Calu3 (cell line): ENCODE results near the gene UBN2. TPM values are rescaled to one million over a fixed set of nuclear protein-coding genes. Genes with fewer than 3 reads are reported as not detected.

Experiments
- BruUV-seq: library from RNA; stranded (reverse); fragments of 400-500 nt; replicated peaks from 2 replicates; lab custom pipeline; 2021; lab: Mats Ljungman, UMichigan
- CTCF ChIA-PET: fragments of 300-600 bp; sonication (Branson Sonifier 250); formaldehyde crosslinking; loops from one replicate; lab custom pipeline; 2022; ENCODE audit warnings: antibody characterized with exemption; lab: Charles Lee
- DNase-seq: peaks from one replicate; pipeline ENCODE4 v3.0.0; 2022
- H3K27ac Mint-ChIP-seq: one replicate; pipeline ENCODE4 v1.8.0; 2022; ENCODE audit warnings: mixed read lengths; ENCODE audit not compliant: unreplicated experiment
- H3K27me3 Mint-ChIP-seq: one replicate; pipeline ENCODE4 v1.8.0; 2022; ENCODE audit warnings: mixed read lengths; ENCODE audit not compliant: unreplicated experiment
- H3K36me3 Mint-ChIP-seq: one replicate; pipeline ENCODE4 v1.8.0; 2022; ENCODE audit warnings: mild to moderate bottlenecking, moderate library complexity, mixed read lengths; ENCODE audit not compliant: insufficient read depth, unreplicated experiment
- H3K4me1 Mint-ChIP-seq: one replicate; pipeline ENCODE4 v1.8.0; 2022; ENCODE audit warnings: mild to moderate bottlenecking, low read depth, mixed read lengths; ENCODE audit not compliant: unreplicated experiment
- H3K4me3 Mint-ChIP-seq: one replicate; pipeline ENCODE4 v1.8.0; 2022; ENCODE audit warnings: mild to moderate bottlenecking, low read depth, moderate library complexity, mixed read lengths; ENCODE audit not compliant: unreplicated experiment
- H3K9me3 Mint-ChIP-seq: one replicate; pipeline ENCODE4 v1.8.0; 2022; ENCODE audit warnings: low read depth, mixed read lengths; ENCODE audit not compliant: unreplicated experiment
- intact Hi-C: fragments of 100-400 bp; cut with micrococcal nuclease; formaldehyde crosslinking; loops from one replicate; pipeline ENCODE4 v1.10.0; 2022; ENCODE audit not compliant: unreplicated experiment
- total RNA-seq: library from RNA; stranded (reverse); gene quantifications from 2 replicates; pipeline ENCODE4 v1.2.3, GENCODE V29; 2022
- TF ChIP-seq, protein P1 (sequence below): fragments of 200-600 bp; IDR thresholded peaks from one replicate; pipeline ENCODE4 v1.8.0; 2022; ENCODE audit warnings: antibody characterized with exemption; ENCODE audit not compliant: unreplicated experiment

UBN2 gene
- total RNA-seq, 1 experiment from 2014 or later, result 19.2 TPM

DNA sequence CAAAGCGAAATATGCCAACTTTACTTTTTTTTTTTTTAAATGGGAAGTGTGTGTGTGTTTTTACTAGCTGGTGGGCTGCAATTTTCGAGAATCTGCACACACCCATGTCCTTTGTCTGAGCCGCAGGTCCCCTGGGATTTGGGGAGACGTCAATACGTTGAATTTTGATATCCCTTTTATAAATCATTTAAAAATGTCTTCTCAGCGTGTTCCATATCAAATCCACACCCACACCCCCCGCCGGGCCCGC, 109.7 kb downstream of the UBN2 start:
- Mint-ChIP-seq H3K27me3 (peaks cover 13% of the 10 kb centered on the region), H3K36me3 (peaks cover 31% of the 10 kb centered on the region), H3K27ac (peak overlapping the region; percentile 100), H3K4me1 (peaks cover 25% of the 10 kb centered on the region), H3K9me3 (peaks cover 4% of the 10 kb centered on the region), H3K4me3 (peak overlapping the region; percentile 94)
- TF ChIP-seq, protein P1, sequence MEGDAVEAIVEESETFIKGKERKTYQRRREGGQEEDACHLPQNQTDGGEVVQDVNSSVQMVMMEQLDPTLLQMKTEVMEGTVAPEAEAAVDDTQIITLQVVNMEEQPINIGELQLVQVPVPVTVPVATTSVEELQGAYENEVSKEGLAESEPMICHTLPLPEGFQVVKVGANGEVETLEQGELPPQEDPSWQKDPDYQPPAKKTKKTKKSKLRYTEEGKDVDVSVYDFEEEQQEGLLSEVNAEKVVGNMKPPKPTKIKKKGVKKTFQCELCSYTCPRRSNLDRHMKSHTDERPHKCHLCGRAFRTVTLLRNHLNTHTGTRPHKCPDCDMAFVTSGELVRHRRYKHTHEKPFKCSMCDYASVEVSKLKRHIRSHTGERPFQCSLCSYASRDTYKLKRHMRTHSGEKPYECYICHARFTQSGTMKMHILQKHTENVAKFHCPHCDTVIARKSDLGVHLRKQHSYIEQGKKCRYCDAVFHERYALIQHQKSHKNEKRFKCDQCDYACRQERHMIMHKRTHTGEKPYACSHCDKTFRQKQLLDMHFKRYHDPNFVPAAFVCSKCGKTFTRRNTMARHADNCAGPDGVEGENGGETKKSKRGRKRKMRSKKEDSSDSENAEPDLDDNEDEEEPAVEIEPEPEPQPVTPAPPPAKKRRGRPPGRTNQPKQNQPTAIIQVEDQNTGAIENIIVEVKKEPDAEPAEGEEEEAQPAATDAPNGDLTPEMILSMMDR, result no peak
- intact Hi-C loops, result loop anchor here (1.0 kb wide), 1 partner anchor 19 kb away; the partner anchor contains the start of gene LUC7L2
- BruUV-seq, result no TSS peak
- no peak for DNase-seq
- CTCF ChIA-PET, result no interaction called here

DNA sequence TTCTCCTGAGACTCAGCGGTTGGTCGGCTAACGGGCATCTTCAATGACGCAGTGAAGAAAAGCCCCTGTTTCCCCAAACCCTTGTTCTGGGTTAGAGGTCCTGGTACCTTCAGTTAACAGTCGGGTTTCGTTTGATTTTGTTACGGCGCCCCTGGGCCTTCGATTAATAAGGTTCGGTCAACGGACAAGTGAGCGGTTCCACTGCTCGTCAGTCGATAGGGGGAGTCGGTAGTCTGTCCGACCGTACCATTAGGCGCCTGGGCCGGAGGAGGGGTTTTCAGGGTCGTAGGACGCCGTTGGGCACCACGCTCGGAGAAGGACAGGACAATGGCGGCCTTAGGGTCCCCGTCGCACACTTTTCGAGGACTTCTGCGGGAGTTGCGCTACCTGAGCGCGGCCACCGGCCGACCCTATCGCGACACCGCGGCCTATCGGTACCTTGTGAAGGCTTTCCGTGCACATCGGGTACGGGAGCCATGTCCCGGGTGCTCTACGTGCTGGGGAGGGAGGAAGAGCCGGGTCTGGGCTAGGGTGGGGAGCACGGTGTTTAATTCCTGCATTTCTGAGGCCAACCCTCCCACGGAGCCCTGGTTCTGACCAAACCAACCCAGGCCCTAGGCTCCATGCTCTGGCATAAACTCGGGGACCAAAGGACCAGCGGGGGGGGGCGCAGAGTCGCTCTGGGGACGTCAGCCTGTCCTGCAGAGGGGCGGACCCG, 110.2 kb downstream of the UBN2 start, which contains the start of gene FMC1:
FMC1 (plus strand) TSS at position 280 of the 718 bp plus-strand sequence; CDS start at position 328, 48 bp downstream.
- H3K27me3 Mint-ChIP-seq, result peaks cover 13% of the 10 kb centered on the region
- TF ChIP-seq, protein P1, result peak; percentile 34
- intact Hi-C loops, result loop anchor here (1.0 kb wide), 1 partner anchor 18 kb away; the partner anchor contains the start of gene LUC7L2
- peak; percentile 90 for DNase-seq
- CTCF ChIA-PET, result no interaction called here
- peaks cover 4% of the 10 kb centered on the region for H3K9me3 Mint-ChIP-seq
- TSS peak; percentile 87 for BruUV-seq
- H3K36me3 Mint-ChIP-seq, result peaks cover 36% of the 10 kb centered on the region
- peak within 1 kb of the TSS; percentile 100 for H3K27ac Mint-ChIP-seq
- peaks cover 25% of the 10 kb centered on the region for H3K4me1 Mint-ChIP-seq
- H3K4me3 Mint-ChIP-seq, result peak within 1 kb of the TSS; percentile 94

DNA sequence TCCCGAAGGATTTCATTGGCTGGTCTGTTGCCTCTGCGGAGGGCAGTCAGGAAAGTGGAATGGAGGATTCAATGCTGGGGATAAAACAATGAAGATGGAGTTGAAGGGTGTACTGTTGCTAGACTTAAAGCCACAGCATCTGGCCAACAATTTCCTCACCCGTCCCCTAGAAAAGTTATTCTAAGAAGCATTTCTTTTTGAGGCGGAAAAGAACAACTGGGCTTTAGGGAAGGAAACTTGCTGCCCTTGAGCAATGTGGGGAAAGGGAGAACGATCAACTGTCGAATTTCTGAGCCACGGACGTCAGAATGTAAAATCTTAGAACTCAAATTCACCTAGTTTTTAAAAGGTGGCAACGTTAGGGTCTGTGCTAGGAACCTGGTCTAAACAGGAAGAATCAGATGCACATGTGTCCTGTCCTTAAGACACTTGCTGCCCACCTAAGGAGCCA, 110.8 kb downstream of the UBN2 start:
- Mint-ChIP-seq H3K27ac (peak overlapping the region; percentile 100), H3K36me3 (peaks cover 41% of the 10 kb centered on the region), H3K9me3 (peaks cover 4% of the 10 kb centered on the region), H3K4me1 (peaks cover 25% of the 10 kb centered on the region), H3K27me3 (peaks cover 13% of the 10 kb centered on the region), H3K4me3 (peak overlapping the region; percentile 94)
- TF ChIP-seq, protein P1, result no peak
- DNase-seq, result no peak
- BruUV-seq, result TSS peak; percentile 61
- intact Hi-C loops, result loop anchor here (1.0 kb wide), 1 partner anchor 18 kb away; the partner anchor contains the start of gene LUC7L2
- CTCF ChIA-PET, result no interaction called here

DNA sequence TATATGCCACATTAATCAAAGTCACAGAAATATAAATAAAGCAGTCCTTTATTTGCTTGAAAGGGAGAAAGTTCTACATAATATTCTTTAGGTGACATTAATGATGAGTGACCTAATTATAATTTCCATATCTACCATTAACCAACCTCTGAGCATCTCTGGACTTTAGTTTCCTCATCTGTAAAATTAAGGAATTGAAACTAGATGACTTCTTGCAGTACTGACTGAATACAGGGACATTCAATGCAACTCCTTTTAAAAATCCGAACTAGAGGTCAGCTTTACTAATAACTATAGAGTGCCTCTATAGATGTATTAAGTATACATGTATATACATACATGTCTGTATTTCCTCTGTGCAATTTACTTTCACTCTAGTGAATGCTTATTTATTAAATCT, 114.0 kb downstream of the UBN2 start:
- Mint-ChIP-seq H3K27ac (no peak overlapping the region), H3K4me3 (no peak overlapping the region), H3K4me1 (peaks cover 16% of the 10 kb centered on the region), H3K36me3 (peaks cover 41% of the 10 kb centered on the region), H3K27me3 (peaks cover 10% of the 10 kb centered on the region), H3K9me3 (no peaks in the 10 kb centered on the region)
- CTCF ChIA-PET, result no interaction called here
- intact Hi-C loops, result no loop called here
- no TSS peak for BruUV-seq
- DNase-seq, result no peak
- TF ChIP-seq, protein P1, result no peak
